A549 (cell line): ENCODE measurements around the gene TLNRD1. TPM values are rescaled to one million over a fixed set of nuclear protein-coding genes. Genes with fewer than 3 reads are reported as not detected.
A peak's percentile ranks its signal among the peaks of the same experiment; 100 is the strongest.

Experiments
- ATAC-seq, 2 experiments: fragments of 200-7000 bp in 1 of 2; fragments of >200 bp in 1 of 2; cut with Nextera tagmentation in 1 of 2; cut with Tn5 transposase in 1 of 2; 3 replicates each; pipeline versions ENCODE4 v1.8.0 to v1.9.1; 2018 to 2020; ENCODE audit warnings: mild to moderate bottlenecking in 1 of 2, moderate library complexity in 1 of 2
- CTCF ChIA-PET: fragments of 300-600 bp; sonication (Branson Sonifier 250); formaldehyde crosslinking; extraction: SDS; loops from one replicate; lab custom pipeline; 2021; ENCODE audit warnings: antibody characterized with exemption, inconsistent platforms; lab: Yijun Ruan, JAX
- POLR2A ChIA-PET: fragments of 350-600 bp; formaldehyde crosslinking; extraction: SDS; loops from one replicate; lab custom pipeline; 2021; ENCODE audit warnings: antibody characterized with exemption, inconsistent platforms; lab: Yijun Ruan, JAX
- DNase-seq, 2 experiments: peaks; one replicate each; pipeline versions ENCODE4 v3.0.0 to v3.0.0-alpha.2; 2011 to 2016; ENCODE audit warnings: low read depth in 1 of 2, low spot score in 1 of 2
- FAIRE-seq: peaks from 2 replicates; lab custom pipeline; 2011; peaks lifted over from hg19 to GRCh38; lab: Jason Lieb, UNC
- H3K27ac ChIP-seq, 2 experiments: fragments of >200 bp; sonication (Bioruptor Twin); formaldehyde crosslinking; 3 replicates each; pipeline ENCODE4 v1.5.1; 2016 to 2017
- H3K4me1 ChIP-seq: fragments of >200 bp; sonication (Bioruptor Twin); formaldehyde crosslinking; 3 replicates; pipeline ENCODE4 v1.6.1; 2016
- H3K4me2 ChIP-seq: fragments of >200 bp; sonication (Bioruptor Twin); formaldehyde crosslinking; 3 replicates; pipeline ENCODE4 v1.6.1; 2016
- H3K4me3 ChIP-seq: fragments of >200 bp; sonication (Bioruptor Twin); formaldehyde crosslinking; 3 replicates; pipeline ENCODE4 v1.5.1; 2016
- H3K9me3 ChIP-seq: fragments of >200 bp; sonication (Bioruptor Twin); formaldehyde crosslinking; 3 replicates; pipeline ENCODE4 v1.6.1; 2016
- BHLHE40 ChIP-seq: IDR thresholded peaks from 2 replicates; pipeline ENCODE4 v1.6.1; 2012; ENCODE audit warnings: low read depth, low read length, inconsistent platforms
- CBX2 ChIP-seq: fragments of 200-600 bp; sonication (generic); IDR thresholded peaks from 2 replicates; pipeline ENCODE4 v1.6.1; 2016; ENCODE audit warnings: low read depth, mild to moderate bottlenecking, borderline replicate concordance
- CHD2 ChIP-seq: fragments of 150-350 bp; IDR thresholded peaks from 2 replicates; pipeline ENCODE4 v1.6.1; 2014; ENCODE audit warnings: low read length; ENCODE audit not compliant: partially characterized antibody
- GATA3 ChIP-seq: IDR thresholded peaks from 2 replicates; pipeline ENCODE4 v1.6.1; 2012; ENCODE audit warnings: borderline replicate concordance
- HOXB5 ChIP-seq: fragments of 250-450 bp; sonication (Bioruptor Pico); IDR thresholded peaks from 2 replicates; pipeline ENCODE4 v1.5.0; 2020; ENCODE audit warnings: mild to moderate bottlenecking, moderate library complexity
- JUNB ChIP-seq: fragments of >200 bp; sonication (Bioruptor Twin); formaldehyde crosslinking; IDR thresholded peaks from 2 replicates; pipeline ENCODE4 v1.6.1; 2016
- NFE2L2 ChIP-seq: fragments of 150-350 bp; conservative IDR thresholded peaks from 2 replicates; pipeline ENCODE4 v1.6.1; 2014; ENCODE audit warnings: low read length
- POLR2A ChIP-seq: IDR thresholded peaks from 2 replicates; pipeline ENCODE4 v1.6.1; 2012; ENCODE audit warnings: mild to moderate bottlenecking, low read length
- POLR2AphosphoS2 ChIP-seq: conservative IDR thresholded peaks from 2 replicates; pipeline ENCODE4 v1.6.1; 2012; ENCODE audit warnings: low read length, improper control_type of control experiment, inconsistent platforms
- RAD21 ChIP-seq, 2 experiments: fragments of >200 bp in 1 of 2; sonication (Bioruptor Twin) in 1 of 2; formaldehyde crosslinking in 1 of 2; IDR thresholded peaks in 1 of 2; conservative IDR thresholded peaks in 1 of 2; 2 replicates in 1 of 2; 3 replicates in 1 of 2; pipeline ENCODE4 v1.6.1; 2012 to 2018; ENCODE audit warnings: inconsistent platforms in 1 of 2
- RFX5 ChIP-seq: fragments of 450-650 bp; IDR thresholded peaks from 2 replicates; pipeline ENCODE4 v1.7.1; 2014; ENCODE audit warnings: antibody characterized with exemption, mild to moderate bottlenecking, moderate library complexity
- SMC3 ChIP-seq: fragments of >200 bp; sonication (Bioruptor Twin); formaldehyde crosslinking; IDR thresholded peaks from 3 replicates; pipeline ENCODE4 v1.6.1; 2018; ENCODE audit warnings: inconsistent platforms
- TP53 ChIP-seq: fragments of 250-450 bp; sonication (Bioruptor Pico); IDR thresholded peaks from 2 replicates; pipeline ENCODE4 v1.5.0; 2021; ENCODE audit warnings: mild to moderate bottlenecking, moderate library complexity
- ZNF302 ChIP-seq: fragments of 250-450 bp; sonication (Bioruptor Pico); IDR thresholded peaks from 2 replicates; pipeline ENCODE4 v1.9.0; 2021; ENCODE audit warnings: inconsistent platforms, mild to moderate bottlenecking, moderate library complexity
- WGBS: methylation state at CpG from one replicate; pipeline ENCODE4 v1.1.6; 2017; ENCODE audit errors: missing lambda C conversion rate; 5-methylcytosine and 5-hydroxymethylcytosine counted together
- polyA plus RNA-seq, 4 experiments: library from polyadenylated mRNA; depleted of rRNA in 3 of 4; stranded (reverse); fragments of >200 nt; fragmentation: RNase III in 1 of 4; extraction: RNeasy Plus Mini Kit Qiagen cat#74134 plus additional on column Dnase treatment in 1 of 4; gene quantifications; 2 replicates in 3 of 4; 3 replicates in 1 of 4; pipeline ENCODE4 v1.2.3, GENCODE V29; 2011 to 2017
- TF ChIP-seq, protein P1 (sequence below): fragments of >200 bp; sonication (Bioruptor Twin); formaldehyde crosslinking; IDR thresholded peaks from 2 replicates; pipeline ENCODE4 v1.6.1; 2016
- TF ChIP-seq, protein P2 (sequence below): fragments of 250-450 bp; sonication (Bioruptor Pico); IDR thresholded peaks from 2 replicates; pipeline ENCODE4 v1.5.0; 2020; ENCODE audit warnings: low read depth, mild to moderate bottlenecking, moderate library complexity
- TF ChIP-seq, protein P3 (sequence below): fragments of 150-350 bp; IDR thresholded peaks from 2 replicates; pipeline ENCODE4 v1.6.1; 2014; ENCODE audit warnings: low read depth, mild to moderate bottlenecking, low read length
- TF ChIP-seq, protein P4 (sequence below): IDR thresholded peaks from 2 replicates; pipeline ENCODE4 v1.6.1; 2012

The TLNRD1 gene
- polyA plus RNA-seq, 2 of the 4 experiments (the other 2 are of a cell fraction) = 6.6 to 7.2 TPM

DNA sequence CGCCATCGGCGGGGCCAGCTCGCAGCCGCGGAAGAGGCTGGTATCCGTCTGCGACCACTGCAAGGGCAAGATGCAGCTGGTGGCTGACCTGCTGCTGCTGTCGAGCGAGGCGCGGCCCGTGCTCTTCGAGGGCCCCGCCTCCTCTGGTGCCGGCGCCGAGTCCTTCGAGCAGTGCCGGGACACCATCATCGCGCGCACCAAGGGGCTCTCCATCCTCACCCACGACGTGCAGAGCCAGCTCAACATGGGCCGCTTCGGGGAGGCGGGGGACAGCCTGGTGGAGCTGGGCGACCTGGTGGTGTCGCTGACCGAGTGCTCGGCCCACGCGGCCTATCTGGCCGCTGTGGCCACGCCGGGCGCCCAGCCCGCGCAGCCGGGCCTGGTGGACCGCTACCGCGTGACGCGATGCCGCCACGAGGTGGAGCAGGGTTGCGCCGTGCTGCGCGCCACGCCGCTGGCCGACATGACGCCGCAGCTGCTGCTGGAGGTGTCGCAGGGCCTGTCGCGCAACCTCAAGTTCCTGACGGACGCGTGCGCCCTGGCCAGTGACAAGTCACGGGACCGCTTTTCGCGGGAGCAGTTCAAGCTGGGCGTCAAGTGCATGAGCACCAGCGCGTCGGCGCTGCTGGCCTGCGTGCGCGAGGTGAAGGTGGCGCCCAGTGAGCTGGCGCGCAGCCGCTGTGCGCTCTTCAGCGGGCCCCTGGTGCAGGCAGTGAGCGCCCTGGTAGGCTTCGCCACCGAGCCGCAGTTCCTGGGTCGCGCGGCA, 1.8 kb downstream of the TLNRD1 start:
- H3K4me1 ChIP-seq = peaks cover 24% of the 10 kb centered on the region
- no peak for FAIRE-seq
- TF ChIP-seq GATA3 = no peak
- no peak for TF ChIP-seq POLR2A
- TF ChIP-seq, protein P1, sequence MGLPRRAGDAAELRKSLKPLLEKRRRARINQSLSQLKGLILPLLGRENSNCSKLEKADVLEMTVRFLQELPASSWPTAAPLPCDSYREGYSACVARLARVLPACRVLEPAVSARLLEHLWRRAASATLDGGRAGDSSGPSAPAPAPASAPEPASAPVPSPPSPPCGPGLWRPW = no peak
- TF ChIP-seq RFX5 = no peak
- TF ChIP-seq TP53 (CRISPR knock-in tag) = no peak
- TF ChIP-seq, all 56 proteins: peak for 0
- peak overlapping the region; percentile 90 to 98 for H3K27ac ChIP-seq
- ChIA-PET CTCF (interaction anchor here (0.9 to 3.2 kb wide), 4 partner anchors 10 to 223 kb away, joined by 3 to 9 read pairs (median 4); partner anchors contain the start of gene CEMIP), POLR2A (interaction anchor here (2.5 kb wide), 1 partner anchor 12 kb away, joined by 30 read pairs; no protein-coding TSS in a partner anchor)
- WGBS = 83% methylated on average over 74 of the region's 89 CpGs
- peak overlapping the region; percentile 67 for H3K4me3 ChIP-seq
- peak overlapping the region; percentile 92 for H3K4me2 ChIP-seq
- ATAC-seq (no peak; a peak in 1 of 6 replicates), DNase-seq (peak in 1 of 2 experiments; percentile 33)
- H3K9me3 ChIP-seq = no peaks in the 10 kb centered on the region

DNA sequence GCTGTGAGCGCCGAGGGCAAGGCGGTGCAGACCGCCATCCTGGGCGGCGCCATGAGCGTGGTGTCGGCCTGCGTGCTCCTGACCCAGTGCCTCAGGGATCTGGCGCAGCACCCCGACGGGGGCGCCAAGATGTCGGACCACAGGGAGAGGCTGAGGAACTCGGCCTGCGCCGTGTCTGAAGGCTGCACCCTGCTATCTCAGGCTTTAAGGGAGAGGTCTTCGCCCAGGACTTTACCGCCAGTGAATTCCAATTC, 2.3 kb downstream of the TLNRD1 start:
- Histone ChIP-seq H3K27ac (no peak overlapping the region; a peak in 1 of 6 replicates), H3K4me2 (peak overlapping the region; percentile 92), H3K4me1 (peaks cover 24% of the 10 kb centered on the region), H3K4me3 (no peak overlapping the region), H3K9me3 (no peaks in the 10 kb centered on the region)
- POLR2A ChIA-PET = no interaction called here
- DNase-seq (no peak), FAIRE-seq (no peak), ATAC-seq (no peak)
- TF ChIP-seq, protein P2, sequence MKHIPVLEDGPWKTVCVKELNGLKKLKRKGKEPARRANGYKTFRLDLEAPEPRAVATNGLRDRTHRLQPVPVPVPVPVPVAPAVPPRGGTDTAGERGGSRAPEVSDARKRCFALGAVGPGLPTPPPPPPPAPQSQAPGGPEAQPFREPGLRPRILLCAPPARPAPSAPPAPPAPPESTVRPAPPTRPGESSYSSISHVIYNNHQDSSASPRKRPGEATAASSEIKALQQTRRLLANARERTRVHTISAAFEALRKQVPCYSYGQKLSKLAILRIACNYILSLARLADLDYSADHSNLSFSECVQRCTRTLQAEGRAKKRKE (CRISPR knock-in tag) = no peak
- TF ChIP-seq CHD2 (no peak), HOXB5 (no peak), SMC3 (no peak), BHLHE40 (no peak), JUNB (no peak)
- TF ChIP-seq, protein P3, sequence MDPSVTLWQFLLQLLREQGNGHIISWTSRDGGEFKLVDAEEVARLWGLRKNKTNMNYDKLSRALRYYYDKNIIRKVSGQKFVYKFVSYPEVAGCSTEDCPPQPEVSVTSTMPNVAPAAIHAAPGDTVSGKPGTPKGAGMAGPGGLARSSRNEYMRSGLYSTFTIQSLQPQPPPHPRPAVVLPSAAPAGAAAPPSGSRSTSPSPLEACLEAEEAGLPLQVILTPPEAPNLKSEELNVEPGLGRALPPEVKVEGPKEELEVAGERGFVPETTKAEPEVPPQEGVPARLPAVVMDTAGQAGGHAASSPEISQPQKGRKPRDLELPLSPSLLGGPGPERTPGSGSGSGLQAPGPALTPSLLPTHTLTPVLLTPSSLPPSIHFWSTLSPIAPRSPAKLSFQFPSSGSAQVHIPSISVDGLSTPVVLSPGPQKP = no peak
- WGBS = 96% methylated on average over 18 of the region's 19 CpGs
- CTCF ChIA-PET = no interaction called here

DNA sequence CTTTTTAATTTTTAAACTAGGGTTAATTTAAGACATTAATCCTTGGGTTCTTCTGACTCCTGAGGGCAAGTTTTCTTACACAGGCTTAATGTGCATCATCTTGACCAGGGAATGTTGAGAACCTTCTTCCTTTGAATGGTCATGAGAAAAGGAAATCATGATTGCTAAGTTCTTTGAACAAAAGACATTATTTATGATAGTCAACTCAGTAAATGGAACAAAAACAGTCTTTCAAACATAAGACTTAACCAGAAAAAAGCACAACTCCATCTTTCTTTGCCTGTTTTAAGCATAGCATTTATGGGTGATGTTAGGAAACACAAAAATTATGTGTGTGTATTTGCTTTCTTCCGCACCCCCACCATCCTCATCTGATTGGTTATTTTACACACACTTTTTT, 5.4 kb downstream of the TLNRD1 start:
- ChIA-PET CTCF (interaction anchor here (0.6 to 0.9 kb wide), 2 partner anchors 37 to 42 kb away, joined by 3 to 4 read pairs; no protein-coding TSS in a partner anchor), POLR2A (no interaction called here)
- H3K4me1 ChIP-seq = peaks cover 22% of the 10 kb centered on the region
- FAIRE-seq (no peak), DNase-seq (no peak), ATAC-seq (no peak)
- no peak overlapping the region for H3K27ac ChIP-seq
- H3K4me3 ChIP-seq = no peak overlapping the region
- TF ChIP-seq NFE2L2 = no peak
- TF ChIP-seq CBX2 = no peak
- no peak for TF ChIP-seq ZNF302 (CRISPR knock-in tag)
- TF ChIP-seq POLR2AphosphoS2 = no peak
- TF ChIP-seq, protein P2 (CRISPR knock-in tag) = no peak
- TF ChIP-seq RAD21 (conservative IDR thresholded peaks at IDR 0.05 in 1 of 2, IDR thresholded peaks at IDR 0.05 in 1 of 2) = no peak
- TF ChIP-seq, protein P4, sequence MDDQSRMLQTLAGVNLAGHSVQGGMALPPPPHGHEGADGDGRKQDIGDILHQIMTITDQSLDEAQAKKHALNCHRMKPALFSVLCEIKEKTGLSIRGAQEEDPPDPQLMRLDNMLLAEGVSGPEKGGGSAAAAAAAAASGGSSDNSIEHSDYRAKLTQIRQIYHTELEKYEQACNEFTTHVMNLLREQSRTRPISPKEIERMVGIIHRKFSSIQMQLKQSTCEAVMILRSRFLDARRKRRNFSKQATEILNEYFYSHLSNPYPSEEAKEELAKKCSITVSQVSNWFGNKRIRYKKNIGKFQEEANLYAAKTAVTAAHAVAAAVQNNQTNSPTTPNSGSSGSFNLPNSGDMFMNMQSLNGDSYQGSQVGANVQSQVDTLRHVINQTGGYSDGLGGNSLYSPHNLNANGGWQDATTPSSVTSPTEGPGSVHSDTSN = no peak
- no peak for TF ChIP-seq SMC3
- no peaks in the 10 kb centered on the region for H3K9me3 ChIP-seq
- 95% methylated on average over 1 of the region's 1 CpG for WGBS
- H3K4me2 ChIP-seq = no peak overlapping the region
